Liver (tissue), 9 donors: ENCODE measurements around the gene KYAT1. TPM values are rescaled to one million over a fixed set of nuclear protein-coding genes. Genes with fewer than 3 reads are reported as not detected.

Experiments
- DNase-seq: peaks from one replicate; pipeline ENCODE4 v3.0.0-alpha.2; 2017; ENCODE audit warnings: low spot score
- H3K27ac ChIP-seq, 2 donors: one replicate each; pipeline ENCODE4 v1.7.0; 2013; ENCODE audit warnings: inconsistent platforms in 2 of 2, low read length in 2 of 2, control low read depth in 1 of 2, low read depth in 1 of 2, mild to moderate bottlenecking in 1 of 2
- H3K27me3 ChIP-seq, 4 donors: one replicate each; pipeline versions ENCODE4 v1.6.1 to v1.7.0; 2013; ENCODE audit warnings: low read length in 3 of 4, inconsistent platforms in 1 of 4, mild to moderate bottlenecking in 1 of 4, moderate library complexity in 1 of 4; ENCODE audit not compliant: control insufficient read depth in 4 of 4, insufficient read depth in 4 of 4
- H3K36me3 ChIP-seq, 4 donors: one replicate each; pipeline versions ENCODE4 v1.6.1 to v1.7.0; 2013; ENCODE audit warnings: low read length in 3 of 4, mild to moderate bottlenecking in 3 of 4, low read depth in 1 of 4, moderate library complexity in 1 of 4; ENCODE audit not compliant: control insufficient read depth in 4 of 4, insufficient read depth in 3 of 4
- H3K4me1 ChIP-seq, 4 donors: one replicate each; pipeline versions ENCODE4 v1.6.1 to v1.7.0; 2013; ENCODE audit warnings: low read length in 3 of 4, mild to moderate bottlenecking in 3 of 4, moderate library complexity in 1 of 4; ENCODE audit not compliant: control insufficient read depth in 4 of 4, insufficient read depth in 4 of 4
- H3K4me3 ChIP-seq, 3 donors: one replicate each; pipeline versions ENCODE4 v1.6.1 to v1.7.0; 2013; ENCODE audit warnings: low read length in 3 of 3, control low read depth in 1 of 3, low read depth in 1 of 3, mild to moderate bottlenecking in 1 of 3
- H3K9ac ChIP-seq, 2 donors: one replicate each; pipeline ENCODE4 v1.7.0; 2013; ENCODE audit warnings: low read length in 2 of 2, mild to moderate bottlenecking in 2 of 2, moderate library complexity in 2 of 2, control low read depth in 1 of 2, low read depth in 1 of 2
- H3K9me3 ChIP-seq, 4 donors: one replicate each; pipeline versions ENCODE4 v1.6.1 to v1.7.0; 2013; ENCODE audit warnings: low read length in 3 of 4; ENCODE audit not compliant: control insufficient read depth in 4 of 4
- EGR1 ChIP-seq, 2 donors: IDR thresholded peaks; 2 replicates each; pipeline ENCODE4 v1.6.1; 2016 to 2018; ENCODE audit warnings: antibody characterized with exemption in 2 of 2, low read depth in 2 of 2
- FOXA1 ChIP-seq: IDR thresholded peaks from 2 replicates; pipeline ENCODE4 v1.6.1; 2016; ENCODE audit warnings: antibody characterized with exemption
- FOXA2 ChIP-seq: IDR thresholded peaks from 2 replicates; pipeline ENCODE4 v1.6.1; 2016; ENCODE audit warnings: antibody characterized with exemption
- GABPA ChIP-seq, 2 donors: IDR thresholded peaks in 1 of 2; conservative IDR thresholded peaks in 1 of 2; 2 replicates each; pipeline ENCODE4 v1.6.1; 2016; ENCODE audit warnings: antibody characterized with exemption in 2 of 2, mild to moderate bottlenecking in 1 of 2, moderate library complexity in 1 of 2
- HNF4A ChIP-seq, 2 donors: conservative IDR thresholded peaks; 2 replicates each; pipeline ENCODE4 v1.6.1; 2016; ENCODE audit warnings: antibody characterized with exemption in 2 of 2, mild to moderate bottlenecking in 2 of 2
- HNF4G ChIP-seq: IDR thresholded peaks from 2 replicates; pipeline ENCODE4 v1.6.1; 2016; ENCODE audit warnings: antibody characterized with exemption
- RAD21 ChIP-seq, 2 donors: IDR thresholded peaks; 2 replicates each; pipeline ENCODE4 v1.6.1; 2016; ENCODE audit warnings: antibody characterized with exemption in 2 of 2, mild to moderate bottlenecking in 2 of 2
- RXRA ChIP-seq, 2 donors: IDR thresholded peaks; 2 replicates each; pipeline ENCODE4 v1.6.1; 2017 to 2018; ENCODE audit warnings: antibody characterized with exemption in 2 of 2, mild to moderate bottlenecking in 1 of 2
- YY1 ChIP-seq: IDR thresholded peaks from 2 replicates; pipeline ENCODE4 v1.6.1; 2016; ENCODE audit warnings: antibody characterized with exemption, mild to moderate bottlenecking
- WGBS: extraction: QIAGEN DNeasy Blood & Tissue Kit; methylation state at CpG from one replicate; pipeline ENCODE4 v1.1.7; 2013; 5-methylcytosine and 5-hydroxymethylcytosine counted together
- polyA plus RNA-seq, 2 donors: library from polyadenylated mRNA; stranded (reverse) in 1 of 2; unstranded in 1 of 2; fragments of 200-250 nt in 1 of 2; fragments of >200 nt in 1 of 2; fragmentation: Nextera tagmentation in 1 of 2; extraction: Ambion mirVana in 1 of 2; gene quantifications; one replicate each; pipeline versions ENCODE4 v1.2.1 to v1.2.3, GENCODE V29; 2013 to 2015
- total RNA-seq, 2 donors: library from RNA; depleted of rRNA; stranded (reverse); fragments of >200 nt; gene quantifications; one replicate each; pipeline ENCODE4 v1.2.3, GENCODE V29; 2014
- TF ChIP-seq, protein P1 (sequence below): fragments of 150-350 bp; IDR thresholded peaks from 2 replicates; pipeline ENCODE4 v1.5.1; 2017; ENCODE audit warnings: improper control_type of control experiment, low read depth, low read length; ENCODE audit not compliant: missing input control
- TF ChIP-seq, protein P2 (sequence below): IDR thresholded peaks from 2 replicates; pipeline ENCODE4 v1.6.1; 2016; ENCODE audit warnings: antibody characterized with exemption
- TF ChIP-seq, protein P3 (sequence below): IDR thresholded peaks from 2 replicates; pipeline ENCODE4 v1.6.1; 2016; ENCODE audit warnings: antibody characterized with exemption
- TF ChIP-seq, protein P4 (sequence below): IDR thresholded peaks from 2 replicates; pipeline ENCODE4 v1.6.1; 2016; ENCODE audit warnings: antibody characterized with exemption
- donor health status: healthy.
- donor health status: healthy.
- donor health status: healthy.
- donor health status: healthy.
- donor health status: healthy.

Gene KYAT1
- total and polyA plus RNA-seq, 4 donors = 3.8 to 8.1 (median 7.4) TPM

DNA sequence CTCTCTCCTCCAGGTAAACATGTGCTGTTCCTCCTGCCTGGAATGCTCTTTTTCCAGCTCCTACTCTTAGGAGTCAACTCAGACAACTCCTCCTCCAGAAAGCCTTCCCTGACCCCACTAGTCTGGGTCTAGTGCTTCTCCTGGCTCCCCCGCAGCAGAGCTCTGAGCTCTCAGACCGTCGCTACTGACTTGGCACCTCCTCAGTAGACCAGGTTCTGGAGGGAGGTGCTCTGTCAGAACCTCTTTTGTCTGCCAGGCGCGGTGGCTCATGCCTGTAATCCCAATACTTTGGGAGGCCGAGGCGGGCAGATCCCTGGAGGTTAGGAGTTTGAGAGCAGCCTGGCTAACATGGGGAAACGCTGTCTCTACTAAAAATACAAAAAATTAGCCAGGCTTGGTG, 3.6 kb upstream of the KYAT1 start:
- H3K27ac ChIP-seq = no peak overlapping the region
- 95% methylated on average over 8 of the region's 8 CpGs for WGBS

DNA sequence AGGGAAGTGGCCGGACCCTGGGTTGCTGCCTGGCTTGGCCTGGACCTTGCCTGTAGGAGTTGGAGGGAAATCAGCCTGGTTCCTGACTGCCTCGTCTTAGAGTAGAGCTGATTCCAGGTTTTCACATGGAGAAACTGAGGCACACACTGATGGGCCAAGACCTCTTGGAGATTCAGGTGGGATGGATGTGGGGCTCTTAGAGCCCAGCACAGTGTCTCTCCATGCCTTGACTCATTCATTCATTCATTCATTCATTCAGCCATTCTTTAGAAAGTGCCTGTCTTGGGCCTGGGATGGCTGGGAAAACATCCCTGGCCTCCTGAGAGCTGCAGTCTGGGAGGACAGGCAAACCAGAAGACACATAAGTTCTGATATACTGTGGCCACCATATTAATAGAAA, 2.4 kb upstream of the KYAT1 start:
- Histone ChIP-seq H3K9ac (no peak overlapping the region), H3K36me3 (peaks cover 7 to 25% (median 15%) of the 10 kb centered on the region in 4 donors), H3K27ac (no peak overlapping the region), H3K4me1 (peaks cover 12 to 46% (median 33%) of the 10 kb centered on the region in 4 donors), H3K9me3 (no peaks in the 10 kb centered on the region), H3K4me3 (no peak overlapping the region), H3K27me3 (no peaks in the 10 kb centered on the region)
- TF ChIP-seq RAD21 (IDR thresholded peaks at IDR 0.05) = no peak
- TF ChIP-seq, protein P1, sequence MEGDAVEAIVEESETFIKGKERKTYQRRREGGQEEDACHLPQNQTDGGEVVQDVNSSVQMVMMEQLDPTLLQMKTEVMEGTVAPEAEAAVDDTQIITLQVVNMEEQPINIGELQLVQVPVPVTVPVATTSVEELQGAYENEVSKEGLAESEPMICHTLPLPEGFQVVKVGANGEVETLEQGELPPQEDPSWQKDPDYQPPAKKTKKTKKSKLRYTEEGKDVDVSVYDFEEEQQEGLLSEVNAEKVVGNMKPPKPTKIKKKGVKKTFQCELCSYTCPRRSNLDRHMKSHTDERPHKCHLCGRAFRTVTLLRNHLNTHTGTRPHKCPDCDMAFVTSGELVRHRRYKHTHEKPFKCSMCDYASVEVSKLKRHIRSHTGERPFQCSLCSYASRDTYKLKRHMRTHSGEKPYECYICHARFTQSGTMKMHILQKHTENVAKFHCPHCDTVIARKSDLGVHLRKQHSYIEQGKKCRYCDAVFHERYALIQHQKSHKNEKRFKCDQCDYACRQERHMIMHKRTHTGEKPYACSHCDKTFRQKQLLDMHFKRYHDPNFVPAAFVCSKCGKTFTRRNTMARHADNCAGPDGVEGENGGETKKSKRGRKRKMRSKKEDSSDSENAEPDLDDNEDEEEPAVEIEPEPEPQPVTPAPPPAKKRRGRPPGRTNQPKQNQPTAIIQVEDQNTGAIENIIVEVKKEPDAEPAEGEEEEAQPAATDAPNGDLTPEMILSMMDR = no peak
- TF ChIP-seq, protein P2, sequence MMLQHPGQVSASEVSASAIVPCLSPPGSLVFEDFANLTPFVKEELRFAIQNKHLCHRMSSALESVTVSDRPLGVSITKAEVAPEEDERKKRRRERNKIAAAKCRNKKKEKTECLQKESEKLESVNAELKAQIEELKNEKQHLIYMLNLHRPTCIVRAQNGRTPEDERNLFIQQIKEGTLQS = no peak
- TF ChIP-seq EGR1 (IDR thresholded peaks at IDR 0.05; ENCODE audit: low read depth in 2 of 2) = no peak
- TF ChIP-seq HNF4A (conservative IDR thresholded peaks at IDR 0.05) = no peak
- WGBS = 80% methylated on average over 2 of the region's 2 CpGs
- no peak for DNase-seq

More for the DNA sequence above, 3.6 kb upstream of the KYAT1 start:
- no peak for DNase-seq
- Histone ChIP-seq H3K4me1 (peaks cover 9 to 38% (median 26%) of the 10 kb centered on the region in 4 donors), H3K4me3 (no peak overlapping the region), H3K36me3 (peaks cover 7 to 28% (median 18%) of the 10 kb centered on the region in 4 donors), H3K9ac (no peak overlapping the region), H3K9me3 (no peaks in the 10 kb centered on the region), H3K27me3 (no peaks in the 10 kb centered on the region)
- no peak for TF ChIP-seq FOXA2
- TF ChIP-seq RXRA (IDR thresholded peaks at IDR 0.05) = no peak
- TF ChIP-seq, protein P3, sequence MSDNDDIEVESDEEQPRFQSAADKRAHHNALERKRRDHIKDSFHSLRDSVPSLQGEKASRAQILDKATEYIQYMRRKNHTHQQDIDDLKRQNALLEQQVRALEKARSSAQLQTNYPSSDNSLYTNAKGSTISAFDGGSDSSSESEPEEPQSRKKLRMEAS = no peak
- TF ChIP-seq, protein P2 = no peak
- no peak for TF ChIP-seq YY1
- TF ChIP-seq RAD21 (IDR thresholded peaks at IDR 0.05) = no peak
- no peak for TF ChIP-seq HNF4A (conservative IDR thresholded peaks at IDR 0.05)
- TF ChIP-seq FOXA1 = no peak
- TF ChIP-seq HNF4G = no peak
- TF ChIP-seq, protein P4, sequence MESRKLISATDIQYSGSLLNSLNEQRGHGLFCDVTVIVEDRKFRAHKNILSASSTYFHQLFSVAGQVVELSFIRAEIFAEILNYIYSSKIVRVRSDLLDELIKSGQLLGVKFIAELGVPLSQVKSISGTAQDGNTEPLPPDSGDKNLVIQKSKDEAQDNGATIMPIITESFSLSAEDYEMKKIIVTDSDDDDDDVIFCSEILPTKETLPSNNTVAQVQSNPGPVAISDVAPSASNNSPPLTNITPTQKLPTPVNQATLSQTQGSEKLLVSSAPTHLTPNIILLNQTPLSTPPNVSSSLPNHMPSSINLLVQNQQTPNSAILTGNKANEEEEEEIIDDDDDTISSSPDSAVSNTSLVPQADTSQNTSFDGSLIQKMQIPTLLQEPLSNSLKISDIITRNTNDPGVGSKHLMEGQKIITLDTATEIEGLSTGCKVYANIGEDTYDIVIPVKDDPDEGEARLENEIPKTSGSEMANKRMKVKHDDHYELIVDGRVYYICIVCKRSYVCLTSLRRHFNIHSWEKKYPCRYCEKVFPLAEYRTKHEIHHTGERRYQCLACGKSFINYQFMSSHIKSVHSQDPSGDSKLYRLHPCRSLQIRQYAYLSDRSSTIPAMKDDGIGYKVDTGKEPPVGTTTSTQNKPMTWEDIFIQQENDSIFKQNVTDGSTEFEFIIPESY = no peak
- TF ChIP-seq GABPA (IDR thresholded peaks at IDR 0.05 in 1 of 2, conservative IDR thresholded peaks at IDR 0.05 in 1 of 2) = no peak
- TF ChIP-seq EGR1 (IDR thresholded peaks at IDR 0.05; ENCODE audit: low read depth in 2 of 2) = no peak
- TF ChIP-seq, protein P1 = no peak
